ENCODE measurements around the gene ADAM12. TPM values are rescaled to one million over a fixed set of nuclear protein-coding genes. Genes with fewer than 3 reads are reported as not detected.

Gene ADAM12
- polyA plus RNA-seq, 1 donor from 2014 or later = 0.09 TPM

DNA sequence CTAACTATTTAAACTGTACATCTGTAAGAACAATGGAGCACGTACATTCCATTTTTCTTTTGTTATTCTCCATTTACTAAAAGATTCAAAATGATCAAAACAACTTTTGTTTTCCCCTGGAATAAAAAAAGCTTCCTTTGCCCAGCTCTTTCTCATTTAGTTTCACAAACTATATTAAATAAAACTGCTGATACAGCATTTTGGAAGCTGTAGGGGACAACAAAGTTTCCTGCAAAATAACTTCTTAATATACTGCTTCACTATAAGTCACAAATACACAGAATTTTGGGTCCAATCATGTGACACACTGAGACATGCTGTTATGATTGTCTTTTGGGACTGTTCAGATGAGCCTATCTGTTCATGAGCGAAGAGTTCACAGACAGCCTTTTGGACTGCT lies 222.4 kb downstream of the ADAM12 start:
- no peaks in the 10 kb centered on the region for H3K79me2 ChIP-seq (replicated peaks; ENCODE audit: insufficient read depth, low read length)
- no peak overlapping the region for H3K4me2 ChIP-seq (ENCODE audit: low read length)
- H3K36me3 ChIP-seq (ENCODE audit: insufficient read depth, low read length) = no peaks in the 10 kb centered on the region
- no peaks in the 10 kb centered on the region for H3K9me2 ChIP-seq (ENCODE audit: insufficient read depth, low read length)
- no peak overlapping the region for H2AFZ ChIP-seq (ENCODE audit: low read depth, low read length)
- H4K20me1 ChIP-seq (ENCODE audit: insufficient read depth) = no peaks in the 10 kb centered on the region
- H3K4me3 ChIP-seq (ENCODE audit: low read length) = no peak overlapping the region
- H3K27me3 ChIP-seq (ENCODE audit: insufficient read depth, low read depth, low read length) = no peaks in the 10 kb centered on the region
- H3K27ac ChIP-seq (ENCODE audit: low read length) = no peak overlapping the region
- no peaks in the 10 kb centered on the region for H3K9me3 ChIP-seq (ENCODE audit: low read length)
- TF ChIP-seq, protein P1, sequence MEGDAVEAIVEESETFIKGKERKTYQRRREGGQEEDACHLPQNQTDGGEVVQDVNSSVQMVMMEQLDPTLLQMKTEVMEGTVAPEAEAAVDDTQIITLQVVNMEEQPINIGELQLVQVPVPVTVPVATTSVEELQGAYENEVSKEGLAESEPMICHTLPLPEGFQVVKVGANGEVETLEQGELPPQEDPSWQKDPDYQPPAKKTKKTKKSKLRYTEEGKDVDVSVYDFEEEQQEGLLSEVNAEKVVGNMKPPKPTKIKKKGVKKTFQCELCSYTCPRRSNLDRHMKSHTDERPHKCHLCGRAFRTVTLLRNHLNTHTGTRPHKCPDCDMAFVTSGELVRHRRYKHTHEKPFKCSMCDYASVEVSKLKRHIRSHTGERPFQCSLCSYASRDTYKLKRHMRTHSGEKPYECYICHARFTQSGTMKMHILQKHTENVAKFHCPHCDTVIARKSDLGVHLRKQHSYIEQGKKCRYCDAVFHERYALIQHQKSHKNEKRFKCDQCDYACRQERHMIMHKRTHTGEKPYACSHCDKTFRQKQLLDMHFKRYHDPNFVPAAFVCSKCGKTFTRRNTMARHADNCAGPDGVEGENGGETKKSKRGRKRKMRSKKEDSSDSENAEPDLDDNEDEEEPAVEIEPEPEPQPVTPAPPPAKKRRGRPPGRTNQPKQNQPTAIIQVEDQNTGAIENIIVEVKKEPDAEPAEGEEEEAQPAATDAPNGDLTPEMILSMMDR (IDR thresholded peaks at IDR 0.05; ENCODE audit: poor library complexity, severe bottlenecking) = no peak
- TF ChIP-seq POLR2AphosphoS5 (IDR thresholded peaks at IDR 0.05) = no peak
- TF ChIP-seq EP300 (conservative IDR thresholded peaks at IDR 0.05; ENCODE audit: poor library complexity, severe bottlenecking) = no peak
- TF ChIP-seq EZH2 (IDR thresholded peaks at IDR 0.05; ENCODE audit: borderline replicate concordance, insufficient read depth, low read length, poor library complexity, severe bottlenecking) = no peak
- H3K9ac ChIP-seq (ENCODE audit: low read length) = no peak overlapping the region
- H3F3A ChIP-seq (ENCODE audit: insufficient read depth, low read length, poor library complexity, severe bottlenecking) = no peaks in the 10 kb centered on the region

DNA sequence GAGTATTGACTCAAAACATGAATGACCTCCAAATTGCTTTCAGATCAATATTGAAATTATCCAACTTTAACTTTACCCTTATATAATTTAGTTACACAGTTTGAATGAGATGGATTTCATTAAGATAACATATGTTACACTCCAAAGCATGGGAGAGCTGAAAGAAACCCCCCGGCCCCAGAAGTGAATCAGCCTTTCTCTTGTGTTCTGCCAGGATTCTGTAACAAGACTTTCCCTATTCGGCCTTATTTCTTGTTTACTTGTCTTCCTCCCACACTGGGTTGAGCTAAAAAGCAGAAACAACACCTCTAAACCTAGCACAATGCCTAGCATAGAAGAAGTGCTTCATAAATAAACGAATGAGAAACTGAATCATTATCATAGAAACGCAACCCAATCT lies 224.8 kb downstream of the ADAM12 start:
- Histone ChIP-seq H3K4me2 (ENCODE audit: low read length) (no peak overlapping the region), H3K36me3 (ENCODE audit: insufficient read depth, low read length) (no peaks in the 10 kb centered on the region), H3K4me3 (ENCODE audit: low read length) (no peak overlapping the region), H4K20me1 (ENCODE audit: insufficient read depth) (no peaks in the 10 kb centered on the region), H3K9me3 (ENCODE audit: low read length) (no peaks in the 10 kb centered on the region), H2AFZ (ENCODE audit: low read depth, low read length) (no peak overlapping the region), H3K9me2 (ENCODE audit: insufficient read depth, low read length) (no peaks in the 10 kb centered on the region), H3K27ac (ENCODE audit: low read length) (no peak overlapping the region), H3K9ac (ENCODE audit: low read length) (no peak overlapping the region), H3K27me3 (ENCODE audit: insufficient read depth, low read depth, low read length) (no peaks in the 10 kb centered on the region), H3F3A (ENCODE audit: insufficient read depth, low read length, poor library complexity, severe bottlenecking) (no peaks in the 10 kb centered on the region), H3K79me2 (replicated peaks; ENCODE audit: insufficient read depth, low read length) (no peaks in the 10 kb centered on the region)
- TF ChIP-seq, protein P1 (IDR thresholded peaks at IDR 0.05; ENCODE audit: poor library complexity, severe bottlenecking) = no peak
- TF ChIP-seq SMC3 (conservative IDR thresholded peaks at IDR 0.05; ENCODE audit: poor library complexity) (no peak), EP300 (conservative IDR thresholded peaks at IDR 0.05; ENCODE audit: poor library complexity, severe bottlenecking) (no peak), TAF1 (IDR thresholded peaks at IDR 0.05; ENCODE audit: low read depth) (no peak), POLR2AphosphoS5 (IDR thresholded peaks at IDR 0.05) (no peak), MXI1 (conservative IDR thresholded peaks at IDR 0.05; ENCODE audit: poor library complexity, severe bottlenecking) (no peak), EZH2 (IDR thresholded peaks at IDR 0.05; ENCODE audit: borderline replicate concordance, insufficient read depth, low read length, poor library complexity, severe bottlenecking) (no peak), RAD21 (conservative IDR thresholded peaks at IDR 0.05) (no peak)
- TF ChIP-seq, protein P2, sequence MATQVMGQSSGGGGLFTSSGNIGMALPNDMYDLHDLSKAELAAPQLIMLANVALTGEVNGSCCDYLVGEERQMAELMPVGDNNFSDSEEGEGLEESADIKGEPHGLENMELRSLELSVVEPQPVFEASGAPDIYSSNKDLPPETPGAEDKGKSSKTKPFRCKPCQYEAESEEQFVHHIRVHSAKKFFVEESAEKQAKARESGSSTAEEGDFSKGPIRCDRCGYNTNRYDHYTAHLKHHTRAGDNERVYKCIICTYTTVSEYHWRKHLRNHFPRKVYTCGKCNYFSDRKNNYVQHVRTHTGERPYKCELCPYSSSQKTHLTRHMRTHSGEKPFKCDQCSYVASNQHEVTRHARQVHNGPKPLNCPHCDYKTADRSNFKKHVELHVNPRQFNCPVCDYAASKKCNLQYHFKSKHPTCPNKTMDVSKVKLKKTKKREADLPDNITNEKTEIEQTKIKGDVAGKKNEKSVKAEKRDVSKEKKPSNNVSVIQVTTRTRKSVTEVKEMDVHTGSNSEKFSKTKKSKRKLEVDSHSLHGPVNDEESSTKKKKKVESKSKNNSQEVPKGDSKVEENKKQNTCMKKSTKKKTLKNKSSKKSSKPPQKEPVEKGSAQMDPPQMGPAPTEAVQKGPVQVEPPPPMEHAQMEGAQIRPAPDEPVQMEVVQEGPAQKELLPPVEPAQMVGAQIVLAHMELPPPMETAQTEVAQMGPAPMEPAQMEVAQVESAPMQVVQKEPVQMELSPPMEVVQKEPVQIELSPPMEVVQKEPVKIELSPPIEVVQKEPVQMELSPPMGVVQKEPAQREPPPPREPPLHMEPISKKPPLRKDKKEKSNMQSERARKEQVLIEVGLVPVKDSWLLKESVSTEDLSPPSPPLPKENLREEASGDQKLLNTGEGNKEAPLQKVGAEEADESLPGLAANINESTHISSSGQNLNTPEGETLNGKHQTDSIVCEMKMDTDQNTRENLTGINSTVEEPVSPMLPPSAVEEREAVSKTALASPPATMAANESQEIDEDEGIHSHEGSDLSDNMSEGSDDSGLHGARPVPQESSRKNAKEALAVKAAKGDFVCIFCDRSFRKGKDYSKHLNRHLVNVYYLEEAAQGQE (IDR thresholded peaks at IDR 0.05; ENCODE audit: borderline replicate concordance) = no peak
